GM23248 (cell line): ENCODE measurements around the gene SLC2A1. TPM values are rescaled to one million over a fixed set of nuclear protein-coding genes. Genes with fewer than 3 reads are reported as not detected.

ENCODE experiments used
- DNase-seq: peaks from one replicate; pipeline ENCODE4 v3.0.0-alpha.2; 2015
- H2AFZ ChIP-seq: fragments of 200-600 bp; sonication (generic); 2 replicates; pipeline ENCODE4 v1.6.1; 2016; ENCODE audit warnings: antibody characterized with exemption
- H3F3A ChIP-seq: fragments of 200-600 bp; sonication (generic); 2 replicates; pipeline ENCODE4 v1.6.1; 2016; ENCODE audit warnings: mild to moderate bottlenecking, antibody characterized with exemption, mixed run types; ENCODE audit not compliant: insufficient read depth
- H3K27ac ChIP-seq: fragments of 200-600 bp; sonication (generic); 2 replicates; pipeline ENCODE4 v1.5.1; 2016; ENCODE audit warnings: mild to moderate bottlenecking
- H3K27me3 ChIP-seq: fragments of 200-600 bp; sonication (generic); replicated peaks from 2 replicates; pipeline ENCODE4 v1.6.1; 2016; ENCODE audit warnings: mild to moderate bottlenecking; ENCODE audit not compliant: insufficient read depth
- H3K36me3 ChIP-seq: fragments of 200-600 bp; sonication (generic); 2 replicates; pipeline ENCODE4 v1.6.1; 2016; ENCODE audit warnings: low read depth, mild to moderate bottlenecking
- H3K4me1 ChIP-seq: fragments of 200-600 bp; sonication (generic); 2 replicates; pipeline ENCODE4 v1.6.1; 2016; ENCODE audit warnings: mild to moderate bottlenecking; ENCODE audit not compliant: insufficient read depth
- H3K4me2 ChIP-seq: fragments of 200-600 bp; sonication (generic); one replicate; pipeline ENCODE4 v1.6.1; 2016; ENCODE audit warnings: mild to moderate bottlenecking; ENCODE audit not compliant: unreplicated experiment
- H3K4me3 ChIP-seq: fragments of 200-600 bp; sonication (generic); 2 replicates; pipeline ENCODE4 v1.5.1; 2016; ENCODE audit warnings: mild to moderate bottlenecking
- H3K79me2 ChIP-seq: fragments of 200-600 bp; sonication (generic); 2 replicates; pipeline ENCODE4 v1.6.1; 2016; ENCODE audit warnings: mild to moderate bottlenecking; ENCODE audit not compliant: insufficient read depth
- H3K9ac ChIP-seq: fragments of 200-600 bp; sonication (generic); 2 replicates; pipeline ENCODE4 v1.6.1; 2016; ENCODE audit warnings: mild to moderate bottlenecking
- H3K9me2 ChIP-seq: fragments of 200-600 bp; sonication (generic); 2 replicates; pipeline ENCODE4 v1.6.1; 2016; ENCODE audit warnings: mixed run types, mild to moderate bottlenecking, moderate library complexity; ENCODE audit not compliant: insufficient read depth
- H3K9me3 ChIP-seq: fragments of 200-600 bp; sonication (generic); one replicate; pipeline ENCODE4 v1.6.1; 2017; ENCODE audit warnings: low read depth
- H4K20me1 ChIP-seq: fragments of 200-600 bp; sonication (generic); 2 replicates; pipeline ENCODE4 v1.6.0; 2016; ENCODE audit not compliant: insufficient read depth
- EZH2 ChIP-seq: fragments of 200-600 bp; sonication (generic); IDR thresholded peaks from 2 replicates; pipeline ENCODE4 v1.6.1; 2018; ENCODE audit warnings: antibody characterized with exemption, mild to moderate bottlenecking; ENCODE audit not compliant: insufficient read depth, poor library complexity, severe bottlenecking
- EZH2phosphoT487 ChIP-seq: fragments of 200-600 bp; sonication (generic); IDR thresholded peaks from 2 replicates; pipeline ENCODE4 v1.6.1; 2018; ENCODE audit warnings: antibody characterized with exemption, moderate library complexity, mild to moderate bottlenecking, low read depth; ENCODE audit not compliant: insufficient read depth
- WGBS, 2 experiments: methylation state at CpG; one replicate each; pipeline ENCODE4 v1.1.6; 2015 to 2017; ENCODE audit warnings: low lambda C conversion rate in 2 of 2, low coverage in 1 of 2; ENCODE audit errors: missing lambda C conversion rate in 2 of 2; 5-methylcytosine and 5-hydroxymethylcytosine counted together
- in situ Hi-C: fragments of 300-500 bp; cut with MboI; formaldehyde crosslinking; loops from 2 replicates; pipeline ENCODE4 v1.15.0; 2020
- polyA plus RNA-seq: library from polyadenylated mRNA; unstranded; fragments of >200 nt; fragmentation: Nextera tagmentation; extraction: Ambion mirVana; gene quantifications from 2 replicates; pipeline ENCODE4 v1.2.1, GENCODE V29; 2016
- total RNA-seq: library from RNA; depleted of rRNA; stranded (reverse); fragments of >200 nt; shearing (Covaris generic); gene quantifications from 2 replicates; pipeline ENCODE4 v1.2.3, GENCODE V29; 2014

The SLC2A1 gene
- total and polyA plus RNA-seq, 2 experiments from 2014 or later, result 142 to 315 TPM

GRCh38 chr1:42949312-42950115 lies 9.2 kb downstream of the SLC2A1 start:
- H3K9me2 ChIP-seq, result no peaks in the 10 kb centered on the region
- WGBS, 2 experiments, result 86 to 87% methylated on average over 9 of the region's 9 CpGs
- no peaks in the 10 kb centered on the region for H4K20me1 ChIP-seq
- H2AFZ ChIP-seq, result no peak overlapping the region
- H3K4me1 ChIP-seq, result peaks cover 25% of the 10 kb centered on the region
- in situ Hi-C loops, result no loop called here
- 0 out of 2 replicates have a peak overlapping the region, but pooled peaks have one; percentile 10 for H3K9ac ChIP-seq
- H3K27ac ChIP-seq, result peak overlapping the region; percentile 48
- no peak for DNase-seq
- H3K4me2 ChIP-seq, result peak overlapping the region; percentile 41
- peaks cover 20% of the 10 kb centered on the region for H3F3A ChIP-seq
- H3K4me3 ChIP-seq, result no peak overlapping the region
- H3K9me3 ChIP-seq, result no peaks in the 10 kb centered on the region
- TF ChIP-seq EZH2phosphoT487, result no peak
- TF ChIP-seq EZH2, result no peak
- H3K27me3 ChIP-seq, result no peaks in the 10 kb centered on the region
- peaks cover 100% of the 10 kb centered on the region for H3K79me2 ChIP-seq
- 0 out of 2 replicates have a peak, but pooled peaks cover 2% of the 10 kb centered on the region for H3K36me3 ChIP-seq

- no peaks in the 10 kb centered on the region for H3K27me3 ChIP-seq
- in situ Hi-C loops, result no loop called here
- H2AFZ ChIP-seq, result no peak overlapping the region
- peaks cover 20% of the 10 kb centered on the region for H3F3A ChIP-seq
- H3K79me2 ChIP-seq, result peaks cover 100% of the 10 kb centered on the region
- H4K20me1 ChIP-seq, result no peaks in the 10 kb centered on the region
- peaks cover 28% of the 10 kb centered on the region for H3K4me1 ChIP-seq
- TF ChIP-seq EZH2, result no peak
- no peak for TF ChIP-seq EZH2phosphoT487
- no peak overlapping the region for H3K9ac ChIP-seq
- no peak overlapping the region for H3K4me3 ChIP-seq
- 0 out of 2 replicates have a peak, but pooled peaks cover 2% of the 10 kb centered on the region for H3K36me3 ChIP-seq
- H3K4me2 ChIP-seq, result no peak overlapping the region
- no peaks in the 10 kb centered on the region for H3K9me3 ChIP-seq
- 71 to 72% methylated on average over 13 of the region's 13 CpGs for WGBS, 2 experiments
- DNase-seq, result no peak
- H3K9me2 ChIP-seq, result no peaks in the 10 kb centered on the region
- H3K27ac ChIP-seq, result no peak overlapping the region
Measured at GRCh38 chr1:42947965-42948732, 10.5 kb downstream of the SLC2A1 start.

- no peaks in the 10 kb centered on the region for H3K27me3 ChIP-seq
- H3K9me2 ChIP-seq, result no peaks in the 10 kb centered on the region
- no peak overlapping the region for H3K27ac ChIP-seq
- 72 to 77% methylated on average over 4 of the region's 4 CpGs for WGBS, 2 experiments
- TF ChIP-seq EZH2phosphoT487 (no peak), EZH2 (no peak)
- H3K4me3 ChIP-seq, result no peak overlapping the region
- in situ Hi-C loops, result no loop called here
- no peaks in the 10 kb centered on the region for H4K20me1 ChIP-seq
- peaks cover 100% of the 10 kb centered on the region for H3K79me2 ChIP-seq
- H3K4me1 ChIP-seq, result peaks cover 34% of the 10 kb centered on the region
- H2AFZ ChIP-seq, result no peak overlapping the region
- H3K9ac ChIP-seq, result no peak overlapping the region
- H3K9me3 ChIP-seq, result no peaks in the 10 kb centered on the region
- H3F3A ChIP-seq, result peaks cover 28% of the 10 kb centered on the region
- DNase-seq, result no peak
- H3K36me3 ChIP-seq, result peaks cover 10% of the 10 kb centered on the region; the same call in 1 of the 2 replicates
- H3K4me2 ChIP-seq, result no peak overlapping the region
Measured at GRCh38 chr1:42947117-42947516, 11.6 kb downstream of the SLC2A1 start.

GRCh38 chr1:42946120-42946898 lies 12.4 kb downstream of the SLC2A1 start:
- no peak overlapping the region for H2AFZ ChIP-seq

More at GRCh38 chr1:42946120-42946898, 12.4 kb downstream of the SLC2A1 start:
- no peaks in the 10 kb centered on the region for H3K9me3 ChIP-seq
- no peaks in the 10 kb centered on the region for H3K27me3 ChIP-seq
- TF ChIP-seq EZH2, result no peak
- no peak for TF ChIP-seq EZH2phosphoT487
- no peak for DNase-seq
- H4K20me1 ChIP-seq, result no peaks in the 10 kb centered on the region
- peaks cover 11% of the 10 kb centered on the region; the same call in 1 of the 2 replicates for H3K36me3 ChIP-seq
- 76 to 78% methylated on average over 10 of the region's 10 CpGs for WGBS, 2 experiments
- peaks cover 42% of the 10 kb centered on the region for H3K4me1 ChIP-seq
- in situ Hi-C loops, result no loop called here
- H3K27ac ChIP-seq, result no peak overlapping the region
- no peaks in the 10 kb centered on the region for H3K9me2 ChIP-seq
- peaks cover 93% of the 10 kb centered on the region for H3K79me2 ChIP-seq
- H3K4me3 ChIP-seq, result no peak overlapping the region
- H3F3A ChIP-seq, result peaks cover 29% of the 10 kb centered on the region
- no peak overlapping the region for H3K4me2 ChIP-seq
- no peak overlapping the region for H3K9ac ChIP-seq
